Activated T-cell treated with anti-CD3 and anti-CD28 coated beads, Interleukin-2, amount 50 U/mL, for 72 hours (primary cell): ENCODE results near the gene ESPNL. TPM values are rescaled to one million over a fixed set of nuclear protein-coding genes. Genes with fewer than 3 reads are reported as not detected.

Experiments used
- ATAC-seq, 2 donors: fragments of 150-1000 bp; cut with Tn5 transposase; replicated peaks in 1 of 2; 2 replicates each; pipeline ENCODE4 v1.10.0; 2021; ENCODE audit warnings: moderate library complexity in 2 of 2, mild to moderate bottlenecking in 1 of 2
- DNase-seq, 2 donors: peaks; one replicate each; pipeline ENCODE4 v3.0.0; 2021 to 2022; ENCODE audit warnings: mixed read lengths in 1 of 2
- H3K27ac Mint-ChIP-seq: one replicate; pipeline ENCODE4 v1.8.0; 2022; ENCODE audit warnings: mild to moderate bottlenecking, moderate library complexity, mixed read lengths
- H3K27me3 Mint-ChIP-seq: one replicate; pipeline ENCODE4 v1.8.0; 2022; ENCODE audit warnings: low read depth, mixed read lengths
- H3K36me3 Mint-ChIP-seq, 2 donors: one replicate each; pipeline ENCODE4 v1.8.0; 2022; ENCODE audit warnings: mixed read lengths in 2 of 2, mild to moderate bottlenecking in 1 of 2; ENCODE audit not compliant: insufficient read depth in 2 of 2
- H3K4me1 Mint-ChIP-seq: one replicate; pipeline ENCODE4 v1.8.0; 2022; ENCODE audit warnings: low read depth, mixed read lengths
- H3K4me3 Mint-ChIP-seq, 2 donors: one replicate each; pipeline ENCODE4 v1.8.0; 2022; ENCODE audit warnings: mild to moderate bottlenecking in 2 of 2, mixed read lengths in 2 of 2, moderate library complexity in 2 of 2
- H3K9me3 Mint-ChIP-seq, 2 donors: one replicate each; pipeline ENCODE4 v1.8.0; 2022; ENCODE audit warnings: mixed read lengths in 2 of 2
- total RNA-seq, 2 donors: library from RNA; stranded (reverse); gene quantifications; one replicate each; pipeline ENCODE4 v1.2.3, GENCODE V29; 2022

The ESPNL gene
- total RNA-seq, 2 donors from 2014 or later: 0.07 to 0.19 TPM

- ATAC-seq (no peak), DNase-seq (no peak)
- H3K27me3 Mint-ChIP-seq: no peaks in the 10 kb centered on the region
- no peak overlapping the region for H3K27ac Mint-ChIP-seq
- no peak overlapping the region for H3K4me3 Mint-ChIP-seq
- no peaks in the 10 kb centered on the region for H3K4me1 Mint-ChIP-seq
- no peaks in the 10 kb centered on the region for H3K9me3 Mint-ChIP-seq
- no peaks in the 10 kb centered on the region for H3K36me3 Mint-ChIP-seq
Observed at GRCh38 chr2:238126775-238127164, 26.6 kb downstream of the ESPNL start.

GRCh38 chr2:238127165-238128060 is 27.3 kb downstream of the ESPNL start:
- DNase-seq (no peak), ATAC-seq (peak in 1 of 2 donors; percentile 44)
- Mint-ChIP-seq H3K9me3 (no peaks in the 10 kb centered on the region), H3K4me1 (no peaks in the 10 kb centered on the region), H3K36me3 (no peaks in the 10 kb centered on the region), H3K27me3 (no peaks in the 10 kb centered on the region), H3K4me3 (no peak overlapping the region), H3K27ac (no peak overlapping the region)

- H3K9me3 Mint-ChIP-seq: no peaks in the 10 kb centered on the region
- ATAC-seq (no peak), DNase-seq (no peak)
- no peaks in the 10 kb centered on the region for H3K27me3 Mint-ChIP-seq
- H3K36me3 Mint-ChIP-seq: no peaks in the 10 kb centered on the region
- H3K27ac Mint-ChIP-seq: no peak overlapping the region
- H3K4me3 Mint-ChIP-seq: no peak overlapping the region
- H3K4me1 Mint-ChIP-seq: no peaks in the 10 kb centered on the region
Observed at GRCh38 chr2:238128061-238128440, 27.9 kb downstream of the ESPNL start.

GRCh38 chr2:238128534-238129001 is 28.4 kb downstream of the ESPNL start:
- Mint-ChIP-seq H3K27ac (no peak overlapping the region), H3K4me3 (no peak overlapping the region), H3K9me3 (no peaks in the 10 kb centered on the region), H3K36me3 (no peaks in the 10 kb centered on the region), H3K27me3 (no peaks in the 10 kb centered on the region), H3K4me1 (no peaks in the 10 kb centered on the region)
- ATAC-seq: no peak
- no peak for DNase-seq

GRCh38 chr2:238129166-238130010 is 29.2 kb downstream of the ESPNL start:
- Mint-ChIP-seq H3K36me3 (no peaks in the 10 kb centered on the region), H3K4me1 (no peaks in the 10 kb centered on the region), H3K4me3 (no peak overlapping the region), H3K9me3 (no peaks in the 10 kb centered on the region), H3K27ac (no peak overlapping the region), H3K27me3 (no peaks in the 10 kb centered on the region)
- DNase-seq: no peak
- no peak for ATAC-seq

- no peaks in the 10 kb centered on the region for H3K27me3 Mint-ChIP-seq
- no peak for ATAC-seq
- DNase-seq: no peak
- no peaks in the 10 kb centered on the region for H3K4me1 Mint-ChIP-seq
- H3K4me3 Mint-ChIP-seq: no peak overlapping the region
- H3K9me3 Mint-ChIP-seq: no peaks in the 10 kb centered on the region
- no peak overlapping the region for H3K27ac Mint-ChIP-seq
- H3K36me3 Mint-ChIP-seq: no peaks in the 10 kb centered on the region
Observed at GRCh38 chr2:238130111-238130695, 30.1 kb downstream of the ESPNL start.

GRCh38 chr2:238130696-238131628 is 30.8 kb downstream of the ESPNL start:
- no peak overlapping the region for H3K27ac Mint-ChIP-seq
- H3K4me3 Mint-ChIP-seq: no peak overlapping the region
- no peaks in the 10 kb centered on the region for H3K4me1 Mint-ChIP-seq
- H3K27me3 Mint-ChIP-seq: no peaks in the 10 kb centered on the region
- no peak for DNase-seq
- no peak for ATAC-seq
- no peaks in the 10 kb centered on the region for H3K9me3 Mint-ChIP-seq
- no peaks in the 10 kb centered on the region for H3K36me3 Mint-ChIP-seq

- Mint-ChIP-seq H3K27ac (no peak overlapping the region), H3K27me3 (no peaks in the 10 kb centered on the region), H3K36me3 (no peaks in the 10 kb centered on the region), H3K4me1 (no peaks in the 10 kb centered on the region), H3K9me3 (no peaks in the 10 kb centered on the region), H3K4me3 (no peak overlapping the region)
- no peak for ATAC-seq
- DNase-seq: no peak
Observed at GRCh38 chr2:238131761-238132462, 31.8 kb downstream of the ESPNL start.

- DNase-seq (no peak), ATAC-seq (no peak)
- Mint-ChIP-seq H3K27ac (no peak overlapping the region), H3K27me3 (no peaks in the 10 kb centered on the region), H3K4me1 (no peaks in the 10 kb centered on the region), H3K4me3 (no peak overlapping the region), H3K9me3 (no peaks in the 10 kb centered on the region), H3K36me3 (no peaks in the 10 kb centered on the region)
Observed at GRCh38 chr2:238132463-238133450, 32.6 kb downstream of the ESPNL start.

- no peak for ATAC-seq
- H3K27me3 Mint-ChIP-seq: no peaks in the 10 kb centered on the region
- DNase-seq: no peak
- no peaks in the 10 kb centered on the region for H3K36me3 Mint-ChIP-seq
- peak overlapping the region; percentile 27 for H3K27ac Mint-ChIP-seq
- no peaks in the 10 kb centered on the region for H3K9me3 Mint-ChIP-seq
- no peak overlapping the region for H3K4me3 Mint-ChIP-seq
- H3K4me1 Mint-ChIP-seq: no peaks in the 10 kb centered on the region
Observed at GRCh38 chr2:238133499-238134392, 33.6 kb downstream of the ESPNL start.
